HEK293 (cell line): ENCODE measurements around the gene RPS6KA2.

Source experiments
- CTCF ChIP-seq: fragments of 450-650 bp; formaldehyde crosslinking; IDR thresholded peaks from 2 replicates; pipeline ENCODE4 v1.5.1; 2016; ENCODE audit warnings: missing biosample characterization, missing genetic modification characterization
- KLF10 ChIP-seq: fragments of 450-650 bp; IDR thresholded peaks from 2 replicates; pipeline ENCODE4 v1.5.1; 2018; ENCODE audit warnings: missing biosample characterization, mild to moderate bottlenecking, missing genetic modification characterization
- MYNN ChIP-seq: fragments of 450-650 bp; formaldehyde crosslinking; IDR thresholded peaks from 2 replicates; pipeline ENCODE4 v1.5.1; 2016; ENCODE audit warnings: missing biosample characterization, missing genetic modification characterization, borderline replicate concordance
- ZBTB20 ChIP-seq: fragments of 450-650 bp; formaldehyde crosslinking; IDR thresholded peaks from 2 replicates; pipeline ENCODE4 v1.5.1; 2016; ENCODE audit warnings: missing biosample characterization, missing genetic modification characterization

GRCh38 chr6:166441325-166442078, 185.5 kb downstream of the RPS6KA2 start:
- TF ChIP-seq CTCF (no peak), MYNN (tag by site-specific recombination) (no peak), ZBTB20 (tag by site-specific recombination) (no peak), KLF10 (tag by site-specific recombination) (no peak)
